ENCODE results near the gene ZNF446. TPM values are rescaled to one million over a fixed set of nuclear protein-coding genes. Genes with fewer than 3 reads are reported as not detected.

ZNF446 gene
- total and polyA plus RNA-seq, 9 of the 15 experiments (the other 6 are each of a cell fraction or from before 2014, with no cell fraction given), result 0.07 to 4.8 (median 1.2) TPM

DNA sequence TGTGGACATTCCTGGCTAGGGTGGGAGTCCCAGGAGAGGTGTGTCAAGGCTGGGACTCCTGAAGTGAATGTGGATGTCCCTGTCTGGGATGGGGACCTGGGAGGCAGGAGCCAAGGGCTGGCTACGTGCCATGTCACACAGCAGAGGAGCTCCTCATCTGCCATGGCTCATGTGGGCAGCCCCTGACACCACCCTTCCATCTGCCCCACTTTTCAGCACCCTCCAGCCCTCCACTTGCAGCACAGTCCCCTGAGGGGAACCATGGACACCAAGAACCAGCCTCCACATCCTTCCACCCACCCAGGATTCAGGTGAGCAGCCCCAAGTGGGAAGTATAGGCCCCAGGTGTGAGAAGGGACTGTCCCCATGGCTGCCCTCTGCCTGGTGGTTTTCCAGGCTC, 1.7 kb downstream of the ZNF446 start (continued):
- TF ChIP-seq, protein P1, sequence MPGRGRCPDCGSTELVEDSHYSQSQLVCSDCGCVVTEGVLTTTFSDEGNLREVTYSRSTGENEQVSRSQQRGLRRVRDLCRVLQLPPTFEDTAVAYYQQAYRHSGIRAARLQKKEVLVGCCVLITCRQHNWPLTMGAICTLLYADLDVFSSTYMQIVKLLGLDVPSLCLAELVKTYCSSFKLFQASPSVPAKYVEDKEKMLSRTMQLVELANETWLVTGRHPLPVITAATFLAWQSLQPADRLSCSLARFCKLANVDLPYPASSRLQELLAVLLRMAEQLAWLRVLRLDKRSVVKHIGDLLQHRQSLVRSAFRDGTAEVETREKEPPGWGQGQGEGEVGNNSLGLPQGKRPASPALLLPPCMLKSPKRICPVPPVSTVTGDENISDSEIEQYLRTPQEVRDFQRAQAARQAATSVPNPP (IDR thresholded peaks at IDR 0.05; ENCODE audit: borderline replicate concordance, insufficient read depth, insufficient read length), result no peak
- TF ChIP-seq, protein P2, sequence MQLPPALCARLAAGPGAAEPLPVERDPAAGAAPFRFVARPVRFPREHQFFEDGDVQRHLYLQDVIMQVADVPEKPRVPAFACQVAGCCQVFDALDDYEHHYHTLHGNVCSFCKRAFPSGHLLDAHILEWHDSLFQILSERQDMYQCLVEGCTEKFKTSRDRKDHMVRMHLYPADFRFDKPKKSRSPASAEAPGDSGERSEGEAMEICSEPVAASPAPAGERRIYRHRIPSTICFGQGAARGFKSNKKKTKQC (CRISPR knock-in tag; IDR thresholded peaks at IDR 0.05), result no peak
- TF ChIP-seq ZBTB7A (IDR thresholded peaks at IDR 0.05; ENCODE audit: borderline replicate concordance, control insufficient read depth, low read depth, low read length) (no peak), ZNF436 (CRISPR knock-in tag; IDR thresholded peaks at IDR 0.05) (no peak), FUS (optimal IDR thresholded peaks at IDR 0.05; ENCODE audit: low read depth, low read length) (no peak), NBN (IDR thresholded peaks at IDR 0.05; ENCODE audit: low read depth) (no peak), MAFF (IDR thresholded peaks at IDR 0.05; ENCODE audit: low read length) (no peak), TSC22D4 (tag; IDR thresholded peaks at IDR 0.05) (no peak), TCF3 (CRISPR knock-in tag; IDR thresholded peaks at IDR 0.05) (no peak), MTF1 (CRISPR knock-in tag; IDR thresholded peaks at IDR 0.05; ENCODE audit: borderline replicate concordance) (no peak), HNRNPH1 (optimal IDR thresholded peaks at IDR 0.05; ENCODE audit: low read depth, low read length) (no peak)
